Activated naive CD8-positive, alpha-beta T cell treated with anti-CD3 and anti-CD28 coated beads, Interleukin-2, amount 50 U/mL, for 24 hours (primary cell): Measurements from ENCODE around the gene MTR.
"Not testable (repeated sequence)": the region's sequence is repeated elsewhere in the genome, so short reads cannot be mapped to it uniquely, and the experiment has no call there.

ENCODE experiments used
- ATAC-seq: fragments of 150-1000 bp; cut with Tn5 transposase; one replicate; pipeline ENCODE4 v1.10.0; 2021
- DNase-seq: peaks from one replicate; pipeline ENCODE4 v3.0.0; 2021
- H3K27ac Mint-ChIP-seq: one replicate; pipeline ENCODE4 v1.8.0; 2021; ENCODE audit warnings: mild to moderate bottlenecking, mixed read lengths
- H3K27me3 Mint-ChIP-seq: one replicate; pipeline ENCODE4 v1.8.0; 2021; ENCODE audit warnings: mixed read lengths
- H3K36me3 Mint-ChIP-seq: one replicate; pipeline ENCODE4 v1.8.0; 2021; ENCODE audit warnings: low read depth, mixed read lengths
- H3K4me1 Mint-ChIP-seq: one replicate; pipeline ENCODE4 v1.8.0; 2021; ENCODE audit warnings: mixed read lengths
- H3K4me3 Mint-ChIP-seq: one replicate; pipeline ENCODE4 v1.8.0; 2021; ENCODE audit warnings: mild to moderate bottlenecking, moderate library complexity, mixed read lengths
- H3K9me3 Mint-ChIP-seq: one replicate; pipeline ENCODE4 v1.8.0; 2021; ENCODE audit warnings: mixed read lengths

Gene MTR

DNA sequence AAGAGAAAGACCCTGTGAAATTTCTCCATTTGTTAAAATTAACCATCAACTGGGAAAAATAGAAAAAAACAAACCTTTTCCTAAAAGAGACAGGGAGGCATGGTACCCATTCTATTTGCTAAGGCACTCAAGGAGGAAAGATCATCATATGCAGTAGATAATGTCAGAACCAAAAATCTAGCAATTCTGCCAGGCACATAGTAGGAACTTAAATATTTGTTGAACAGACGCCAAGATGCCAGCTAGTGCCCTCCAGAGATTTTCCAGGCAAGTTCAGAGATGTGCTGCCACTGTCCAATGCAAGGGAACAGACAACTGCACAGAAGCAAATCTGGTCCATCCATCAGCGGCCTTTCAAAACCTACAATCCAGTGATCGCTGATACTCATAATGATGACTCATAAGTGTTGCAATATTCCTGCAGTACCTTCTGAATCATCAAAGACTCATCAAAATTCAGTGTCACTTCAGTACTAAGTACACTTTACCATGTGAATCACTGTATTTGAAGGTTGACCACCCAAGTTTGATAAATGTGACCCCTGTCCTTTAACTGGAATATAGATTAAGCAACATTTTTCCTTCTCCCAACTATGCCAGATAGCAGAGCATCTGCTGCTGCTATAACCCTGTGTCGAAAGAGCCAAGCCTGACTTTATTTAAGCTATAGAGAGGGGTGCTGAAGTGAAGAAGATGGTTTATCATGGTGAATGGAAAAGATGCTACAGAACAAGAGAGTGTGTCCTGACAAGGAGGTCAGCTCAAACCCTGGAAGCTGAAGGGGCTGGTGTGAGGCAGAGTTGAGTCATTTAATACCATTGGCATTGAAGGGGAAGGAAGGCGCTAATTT is 110.0 kb downstream of the MTR start:
- Mint-ChIP-seq H3K9me3 (peaks cover 22% of the 10 kb centered on the region), H3K36me3 (peaks cover 20% of the 10 kb centered on the region), H3K4me3 (no peak overlapping the region), H3K4me1 (peaks cover 12% of the 10 kb centered on the region), H3K27ac (peak overlapping the region; percentile 4), H3K27me3 (no peaks in the 10 kb centered on the region)
- DNase-seq (peak; percentile 4), ATAC-seq (peak; percentile 86)

- no peak for ATAC-seq
- H3K27ac Mint-ChIP-seq, result no peak overlapping the region
- H3K4me3 Mint-ChIP-seq, result no peak overlapping the region
- no peaks in the 10 kb centered on the region for H3K27me3 Mint-ChIP-seq
- no peak for DNase-seq
- peaks cover 14% of the 10 kb centered on the region for H3K9me3 Mint-ChIP-seq
- H3K36me3 Mint-ChIP-seq, result peaks cover 5% of the 10 kb centered on the region
- H3K4me1 Mint-ChIP-seq, result peaks cover 12% of the 10 kb centered on the region
Measured at GRCh38 chr1:236907205-236907604, 112.1 kb downstream of the MTR start.

GRCh38 chr1:236908669-236909068 is 113.6 kb downstream of the MTR start:
- no peak overlapping the region for H3K27ac Mint-ChIP-seq
- H3K36me3 Mint-ChIP-seq, result peaks cover 2% of the 10 kb centered on the region
- DNase-seq (no peak), ATAC-seq (no peak)
- no peaks in the 10 kb centered on the region for H3K27me3 Mint-ChIP-seq
- H3K9me3 Mint-ChIP-seq, result peaks cover 14% of the 10 kb centered on the region
- peaks cover 16% of the 10 kb centered on the region for H3K4me1 Mint-ChIP-seq
- H3K4me3 Mint-ChIP-seq, result no peak overlapping the region

DNA sequence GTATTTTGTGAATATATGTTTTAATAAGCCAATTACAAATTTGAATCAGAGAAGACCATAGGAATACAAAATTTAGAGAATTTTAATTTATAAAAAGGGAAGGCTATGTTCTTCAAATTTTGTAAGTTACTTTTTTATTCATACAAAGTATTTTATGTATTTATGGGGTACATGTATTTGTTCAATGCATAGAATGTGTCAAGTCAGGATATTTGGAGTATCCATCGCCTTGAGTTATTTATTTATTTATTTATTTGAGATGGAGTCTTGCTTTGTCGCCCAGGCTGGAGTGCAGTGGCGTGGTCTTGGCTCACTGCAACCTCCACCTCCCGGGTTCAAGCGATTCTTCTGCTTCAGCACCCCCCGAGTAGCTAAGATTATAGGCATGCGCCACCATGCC is 116.0 kb downstream of the MTR start:
- not testable (repeated sequence) for DNase-seq, H3K27me3 Mint-ChIP-seq, H3K4me3 Mint-ChIP-seq, H3K36me3 Mint-ChIP-seq, H3K4me1 Mint-ChIP-seq, ATAC-seq, H3K27ac Mint-ChIP-seq, H3K9me3 Mint-ChIP-seq

DNA sequence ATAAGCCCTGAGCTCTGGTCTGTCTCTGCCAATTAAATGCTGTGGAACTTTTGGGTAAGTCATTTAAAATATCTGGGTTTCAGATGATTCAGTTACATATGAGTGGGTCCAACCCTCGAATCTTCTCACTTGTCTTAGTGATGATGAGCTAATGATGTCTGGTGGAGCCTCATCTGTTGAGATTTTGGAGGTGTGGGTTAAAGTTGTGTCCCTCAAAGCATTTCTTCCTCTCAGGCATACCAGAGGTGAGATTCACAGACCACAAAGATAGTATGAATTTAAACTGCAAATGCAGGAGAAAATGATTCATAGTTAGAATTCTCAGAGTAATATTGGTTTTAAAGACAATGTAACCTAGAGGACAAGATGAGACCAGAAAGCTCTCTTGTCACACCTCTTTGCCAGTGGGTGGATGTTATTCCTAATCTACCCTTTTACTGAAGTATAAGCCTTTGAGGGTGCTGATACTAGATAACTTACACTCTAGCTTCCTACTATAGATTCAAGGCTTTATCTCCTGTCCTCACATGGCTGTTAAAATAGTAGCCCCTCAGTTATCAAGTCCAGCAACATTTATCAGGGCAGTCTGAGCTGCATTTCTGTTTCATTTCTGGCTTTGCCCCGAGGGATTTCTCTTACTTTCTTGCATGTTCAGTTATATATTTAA is 118.4 kb downstream of the MTR start:
- Mint-ChIP-seq H3K4me3 (no peak overlapping the region), H3K36me3 (peaks cover 13% of the 10 kb centered on the region), H3K27ac (no peak overlapping the region), H3K27me3 (no peaks in the 10 kb centered on the region), H3K9me3 (peaks cover 17% of the 10 kb centered on the region), H3K4me1 (peaks cover 7% of the 10 kb centered on the region)
- no peak for DNase-seq
- ATAC-seq, result peak; percentile 95

DNA sequence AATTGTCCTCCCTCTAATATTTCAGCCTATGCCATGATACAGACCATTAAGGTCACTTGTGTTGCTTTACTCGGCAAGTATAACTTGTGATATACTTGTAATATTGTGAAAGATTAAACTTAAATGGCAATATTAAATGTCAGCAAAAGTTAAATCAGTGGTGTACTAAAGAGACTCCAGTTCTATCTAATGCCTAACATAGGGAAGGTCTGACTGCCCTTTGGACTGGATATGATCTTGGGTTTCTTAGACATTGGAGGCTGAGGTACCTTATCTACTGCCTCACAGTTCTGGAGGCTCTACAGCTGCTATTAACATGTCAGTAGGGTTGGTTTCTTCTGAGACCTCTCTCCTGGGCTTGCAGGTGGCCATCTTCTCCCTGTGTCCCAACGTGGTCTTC is 119.3 kb downstream of the MTR start:
- DNase-seq, result no peak
- Mint-ChIP-seq H3K9me3 (peaks cover 11% of the 10 kb centered on the region), H3K4me1 (peaks cover 7% of the 10 kb centered on the region), H3K27ac (no peak overlapping the region), H3K27me3 (no peaks in the 10 kb centered on the region), H3K4me3 (no peak overlapping the region), H3K36me3 (peaks cover 15% of the 10 kb centered on the region)
- ATAC-seq, result no peak

- ATAC-seq, result no peak
- H3K27me3 Mint-ChIP-seq, result no peaks in the 10 kb centered on the region
- H3K9me3 Mint-ChIP-seq, result peaks cover 10% of the 10 kb centered on the region
- H3K36me3 Mint-ChIP-seq, result peaks cover 15% of the 10 kb centered on the region
- H3K4me3 Mint-ChIP-seq, result no peak overlapping the region
- H3K27ac Mint-ChIP-seq, result no peak overlapping the region
- no peak for DNase-seq
- H3K4me1 Mint-ChIP-seq, result peaks cover 7% of the 10 kb centered on the region
Measured at GRCh38 chr1:236916131-236916800, 121.2 kb downstream of the MTR start.

GRCh38 chr1:236917448-236917847 is 122.4 kb downstream of the MTR start:
- no peak overlapping the region for H3K4me3 Mint-ChIP-seq
- H3K9me3 Mint-ChIP-seq, result peaks cover 10% of the 10 kb centered on the region
- no peak for DNase-seq
- no peak for ATAC-seq
- no peak overlapping the region for H3K27ac Mint-ChIP-seq
- no peaks in the 10 kb centered on the region for H3K27me3 Mint-ChIP-seq
- peaks cover 15% of the 10 kb centered on the region for H3K36me3 Mint-ChIP-seq
- peaks cover 7% of the 10 kb centered on the region for H3K4me1 Mint-ChIP-seq

DNA sequence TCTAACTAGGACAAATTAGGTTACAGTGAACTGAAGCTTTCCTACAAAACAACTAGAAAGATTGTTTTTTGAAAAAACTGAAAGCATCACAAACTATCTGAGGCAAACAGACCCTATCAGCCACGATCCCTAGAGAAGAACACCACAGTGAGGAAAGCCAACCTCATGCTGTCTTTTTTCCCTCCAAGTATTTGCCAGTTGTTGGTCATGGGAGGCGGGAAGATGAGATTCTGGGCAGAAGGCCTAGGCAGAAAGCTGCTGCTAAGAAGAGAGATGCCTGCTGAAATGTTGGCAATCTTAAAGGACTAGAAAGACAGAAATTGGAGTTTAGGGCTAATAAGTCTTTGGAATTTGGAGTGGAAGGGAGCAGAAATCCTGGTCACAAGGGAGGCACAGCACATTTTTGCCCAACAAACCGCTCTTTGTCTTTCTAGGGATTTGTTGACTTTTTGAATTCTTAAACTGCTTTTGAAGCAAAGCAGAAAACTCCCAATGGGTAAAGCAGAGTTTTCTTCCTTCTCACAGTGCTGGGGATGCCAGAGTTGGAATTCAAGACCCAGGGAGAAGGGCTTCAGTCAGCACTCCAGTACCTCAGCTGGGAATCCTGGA is 125.3 kb downstream of the MTR start:
- Mint-ChIP-seq H3K4me3 (no peak overlapping the region), H3K9me3 (peaks cover 10% of the 10 kb centered on the region), H3K36me3 (peaks cover 15% of the 10 kb centered on the region), H3K27me3 (no peaks in the 10 kb centered on the region), H3K4me1 (no peaks in the 10 kb centered on the region), H3K27ac (no peak overlapping the region)
- ATAC-seq, result no peak
- DNase-seq, result no peak

DNA sequence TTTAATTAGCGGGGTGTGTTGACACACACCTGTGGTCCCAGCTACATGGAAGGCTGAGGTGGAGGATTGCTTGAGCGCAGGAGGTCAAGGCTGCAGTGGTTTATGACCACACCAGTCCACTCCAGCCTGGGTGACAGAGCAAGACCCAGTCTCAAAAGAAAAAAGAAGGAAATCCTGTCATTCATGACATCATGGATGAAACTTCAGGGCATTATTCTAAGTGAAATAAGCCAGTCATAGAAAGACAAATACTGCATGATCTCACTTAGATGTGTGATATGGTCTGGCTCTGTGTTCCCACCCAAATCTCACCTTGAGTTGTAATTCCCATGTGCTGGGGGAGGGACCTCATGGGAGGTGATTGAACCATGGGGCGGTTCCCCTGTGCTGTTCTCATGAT is 126.5 kb downstream of the MTR start:
- no peaks in the 10 kb centered on the region for H3K4me1 Mint-ChIP-seq
- ATAC-seq, result no peak
- no peaks in the 10 kb centered on the region for H3K27me3 Mint-ChIP-seq
- H3K36me3 Mint-ChIP-seq, result peaks cover 13% of the 10 kb centered on the region
- no peak overlapping the region for H3K27ac Mint-ChIP-seq
- no peak for DNase-seq
- H3K9me3 Mint-ChIP-seq, result peaks cover 10% of the 10 kb centered on the region
- H3K4me3 Mint-ChIP-seq, result no peak overlapping the region

GRCh38 chr1:236922190-236922589 is 127.1 kb downstream of the MTR start:
- no peaks in the 10 kb centered on the region for H3K4me1 Mint-ChIP-seq

GRCh38 chr1:236925386-236925785 is 130.3 kb downstream of the MTR start:
- Mint-ChIP-seq H3K36me3 (no peaks in the 10 kb centered on the region), H3K27me3 (no peaks in the 10 kb centered on the region), H3K4me1 (no peaks in the 10 kb centered on the region), H3K4me3 (no peak overlapping the region), H3K9me3 (no peaks in the 10 kb centered on the region), H3K27ac (no peak overlapping the region)
- no peak for DNase-seq
- ATAC-seq, result no peak

More at GRCh38 chr1:236922190-236922589, 127.1 kb downstream of the MTR start:
- Mint-ChIP-seq H3K36me3 (peaks cover 8% of the 10 kb centered on the region), H3K27me3 (no peaks in the 10 kb centered on the region), H3K27ac (no peak overlapping the region), H3K9me3 (peaks cover 7% of the 10 kb centered on the region), H3K4me3 (no peak overlapping the region)
- ATAC-seq (no peak), DNase-seq (no peak)

GRCh38 chr1:236930503-236930902 is 135.4 kb downstream of the MTR start:
- Mint-ChIP-seq H3K27ac (no peak overlapping the region), H3K27me3 (no peaks in the 10 kb centered on the region), H3K4me1 (no peaks in the 10 kb centered on the region), H3K9me3 (no peaks in the 10 kb centered on the region), H3K36me3 (no peaks in the 10 kb centered on the region), H3K4me3 (no peak overlapping the region)
- ATAC-seq, result no peak
- no peak for DNase-seq

GRCh38 chr1:236938760-236939159 is 143.7 kb downstream of the MTR start:
- no peak for ATAC-seq
- no peaks in the 10 kb centered on the region for H3K4me1 Mint-ChIP-seq

More at GRCh38 chr1:236938760-236939159, 143.7 kb downstream of the MTR start:
- H3K36me3 Mint-ChIP-seq, result no peaks in the 10 kb centered on the region
- H3K27me3 Mint-ChIP-seq, result no peaks in the 10 kb centered on the region
- H3K27ac Mint-ChIP-seq, result no peak overlapping the region
- H3K4me3 Mint-ChIP-seq, result no peak overlapping the region
- no peaks in the 10 kb centered on the region for H3K9me3 Mint-ChIP-seq
- DNase-seq, result no peak
